Activated CD4-positive, alpha-beta T cell treated with anti-CD3 and anti-CD28 coated beads, Interleukin-10, Interleukin-2, amounts not matched to agents 100 ng/mL and 50 ng/mL, durations not matched to agents 16 hours and 8 hours (primary cell): ENCODE results near the gene SMAGP.
"Not testable (repeated sequence)": the region's sequence is repeated elsewhere in the genome, so short reads cannot be mapped to it uniquely, and the experiment has no call there.

ENCODE experiments used
- DNase-seq: peaks from one replicate; pipeline ENCODE4 v3.0.0-alpha.2; 2020

Gene SMAGP, protein sequence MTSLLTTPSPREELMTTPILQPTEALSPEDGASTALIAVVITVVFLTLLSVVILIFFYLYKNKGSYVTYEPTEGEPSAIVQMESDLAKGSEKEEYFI

DNA sequence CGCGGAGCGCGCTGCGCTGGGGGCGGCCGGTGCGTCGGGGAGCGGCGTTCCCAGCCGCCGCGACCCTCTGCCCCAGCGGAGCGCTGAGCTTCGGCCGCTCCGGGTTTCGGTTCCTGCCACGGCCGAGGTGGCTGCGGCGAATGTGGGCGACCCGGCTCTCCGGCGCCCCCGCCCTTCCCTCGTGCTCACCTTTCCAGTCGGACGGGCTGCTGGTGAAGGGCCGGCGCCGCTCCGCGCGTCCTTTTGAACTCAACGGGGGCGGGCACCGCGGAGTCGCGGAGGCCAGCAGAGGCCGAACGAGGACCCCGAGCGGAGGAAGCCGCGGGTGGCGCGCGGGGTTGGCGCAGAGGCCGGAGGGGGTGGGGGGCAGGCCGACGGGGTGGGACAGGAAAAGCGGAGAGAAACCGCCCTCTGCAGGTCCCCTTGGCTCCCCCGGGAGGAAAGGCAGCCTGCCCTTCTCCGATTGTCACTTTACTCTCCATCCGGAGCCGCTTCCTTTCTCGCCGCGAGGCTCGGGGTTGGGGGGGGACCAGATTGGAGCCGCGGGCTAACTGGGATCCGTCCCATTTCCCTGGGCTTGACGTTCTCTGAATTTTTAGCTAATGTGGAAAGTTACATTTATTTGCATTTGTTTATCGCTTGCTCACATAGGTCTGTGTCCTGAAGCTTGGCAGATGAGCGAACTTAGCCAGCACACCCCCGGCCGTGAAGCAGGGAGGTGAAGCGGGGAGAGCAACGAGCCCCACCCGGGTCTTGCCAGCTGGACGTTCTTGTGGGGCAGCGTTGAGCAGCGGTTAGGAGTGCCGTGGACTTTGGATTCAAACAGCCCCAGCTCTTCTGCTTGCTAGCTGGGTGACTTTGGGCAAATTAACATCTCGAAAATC, at the start of gene SMAGP:
Gene SMAGP, minus strand, starts transcription at position 349 of the 884 bp plus-strand sequence. CDS start 1,137 bp downstream, outside the sequence.
- peak; percentile 39 for DNase-seq

DNA sequence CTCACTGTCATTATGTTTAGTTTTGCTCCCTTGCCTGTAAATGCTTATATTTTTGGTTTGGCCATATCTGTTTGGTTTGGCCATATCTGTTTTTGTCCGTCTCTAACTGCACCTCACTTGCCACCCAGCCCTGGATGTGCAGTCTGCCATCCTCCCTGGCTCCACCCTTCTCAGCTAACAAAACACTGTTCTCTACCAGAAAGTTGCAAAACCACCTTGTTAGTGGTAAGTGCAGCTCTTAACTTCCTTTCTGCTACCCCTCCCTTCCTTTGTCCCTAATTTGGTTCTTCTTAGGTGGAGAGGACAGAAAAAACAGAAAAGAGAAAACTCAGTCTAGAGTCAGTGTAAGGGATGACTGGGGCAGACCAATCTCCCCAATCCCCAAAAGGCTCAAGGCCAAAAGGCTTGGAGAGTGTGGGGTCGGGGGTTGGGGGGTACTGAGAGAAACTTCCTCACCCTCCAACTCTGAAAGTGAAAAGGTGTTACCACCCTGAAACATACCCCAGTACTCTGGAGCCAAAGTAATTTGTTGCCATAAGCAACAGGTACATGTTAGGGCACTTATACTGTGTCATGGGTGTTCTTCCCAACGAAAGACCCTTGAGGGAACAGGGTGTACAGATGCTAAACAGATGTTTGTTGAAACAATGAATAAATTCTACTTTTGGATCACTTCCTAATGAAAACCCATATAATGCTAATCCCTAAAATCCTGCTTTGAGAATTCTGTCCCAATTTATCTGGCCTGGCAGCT, 48.8 kb upstream of the SMAGP start:
- peak; percentile 68 for DNase-seq

DNA sequence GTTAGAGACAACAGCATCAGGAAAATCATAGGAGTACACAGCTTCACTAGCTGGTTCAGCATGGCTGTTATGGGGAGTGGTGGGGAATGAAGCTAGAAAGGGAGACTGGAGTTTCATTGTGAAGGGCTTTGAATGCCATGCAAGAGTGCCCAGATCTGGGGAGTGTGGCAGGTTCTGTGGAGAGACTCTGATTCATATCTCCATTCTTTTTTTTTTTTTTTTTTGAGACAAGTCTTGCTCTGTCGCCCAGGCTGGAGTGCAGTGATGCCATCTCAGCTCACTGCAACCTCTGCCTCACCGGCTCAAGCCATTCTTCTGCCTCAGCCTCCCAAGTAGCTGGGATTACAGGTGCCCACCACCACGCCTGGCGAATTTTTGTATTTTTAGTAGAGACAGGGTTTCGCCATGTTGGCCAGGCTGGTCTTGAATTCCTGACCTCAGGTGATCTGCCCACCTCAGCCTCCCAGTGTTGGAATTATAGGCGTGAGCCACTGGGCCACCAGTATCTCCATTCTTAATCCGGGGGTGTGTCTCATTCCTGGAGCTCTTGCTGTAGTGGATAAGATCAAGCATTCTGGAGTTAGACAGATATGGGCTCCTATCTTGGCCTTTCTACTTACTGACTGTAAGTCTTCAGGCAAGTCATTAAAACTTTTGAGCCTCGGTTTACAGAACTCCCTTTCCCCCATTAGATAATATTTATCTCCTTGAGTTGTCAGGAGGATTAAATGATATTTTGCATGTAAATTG, 48.0 kb upstream of the SMAGP start:
- not testable (repeated sequence) for DNase-seq

DNA sequence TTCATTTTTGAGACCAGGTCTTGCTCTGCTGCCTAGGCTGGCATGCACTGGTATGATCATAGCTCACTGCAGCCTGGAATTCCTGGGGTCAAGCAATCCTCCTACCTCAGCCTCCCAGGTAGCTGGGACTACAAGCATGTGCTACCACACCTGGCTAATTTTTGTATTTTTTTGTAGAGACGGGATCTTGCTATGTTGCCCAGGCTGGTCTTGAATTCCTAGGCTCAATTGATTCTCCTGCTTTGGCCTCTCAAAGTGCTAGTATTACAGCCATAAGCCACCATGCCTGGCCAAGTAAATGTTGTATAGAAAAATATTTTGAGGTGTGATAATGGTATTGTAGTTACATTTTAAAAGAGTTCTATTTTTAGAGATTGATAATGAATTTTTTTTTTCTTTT, 41.2 kb upstream of the SMAGP start:
- DNase-seq, result no peak

DNA sequence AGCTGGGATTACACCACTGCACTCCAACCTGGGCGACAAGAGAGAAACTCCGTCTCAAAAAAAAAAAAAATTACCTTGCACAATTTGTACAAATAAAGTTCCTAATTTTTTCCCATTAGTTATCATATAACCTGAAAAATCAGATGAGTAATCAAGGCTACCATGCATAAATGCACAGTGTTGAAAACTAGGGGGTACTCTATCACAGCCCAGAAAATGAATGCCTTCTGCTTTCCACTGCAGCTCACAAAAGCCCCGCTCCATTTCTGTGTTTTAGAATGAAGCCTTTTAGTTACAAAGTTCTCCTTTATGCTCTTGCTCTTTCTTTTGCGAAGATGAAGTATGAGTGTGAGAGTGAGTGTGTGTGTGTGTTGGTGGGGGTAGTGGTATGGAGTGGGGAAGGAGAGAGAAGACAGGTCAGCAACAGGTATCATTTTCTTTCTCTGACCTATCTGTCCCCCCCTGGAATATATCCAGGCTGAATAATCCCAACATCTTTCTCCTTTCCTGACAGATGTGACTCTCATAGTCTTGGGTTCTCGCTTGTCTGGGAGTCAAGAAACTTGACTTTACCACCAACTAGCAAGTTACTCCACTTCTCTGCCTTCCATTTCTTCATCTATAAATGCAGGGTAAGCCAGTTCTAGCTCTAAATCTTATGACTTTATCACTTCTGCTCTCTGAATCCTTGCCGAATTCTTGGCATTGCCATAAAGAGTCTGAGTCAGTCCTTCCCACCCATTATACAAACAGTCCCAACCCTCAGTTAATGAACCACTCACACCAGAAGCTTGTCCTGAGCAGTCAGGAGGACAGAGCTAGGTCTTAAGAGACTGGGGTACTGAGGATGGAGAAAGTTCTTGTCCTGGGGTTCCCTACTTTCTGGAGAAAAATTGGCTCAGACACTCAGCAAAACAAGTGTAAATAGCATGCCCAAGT, 37.7 kb upstream of the SMAGP start:
- DNase-seq, result no peak

DNA sequence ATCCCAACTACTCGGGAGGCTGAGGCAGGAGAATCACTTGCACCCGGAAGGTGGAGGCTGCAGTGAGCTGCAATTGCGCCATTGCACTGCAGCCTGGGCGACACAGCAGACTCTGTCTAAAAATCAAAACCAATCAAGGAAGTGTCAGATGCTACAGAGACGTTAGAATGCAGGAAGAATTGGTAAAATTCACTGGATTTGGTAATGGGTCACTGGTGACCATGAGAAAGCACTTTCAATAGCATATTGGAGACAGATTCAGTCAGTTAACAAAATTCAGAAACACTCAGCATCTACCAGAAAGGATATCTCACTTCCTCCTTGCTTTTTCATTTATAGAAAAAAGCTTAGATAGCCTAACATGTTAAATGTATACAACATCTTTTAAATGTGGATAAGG, 36.3 kb upstream of the SMAGP start:
- no peak for DNase-seq

DNA sequence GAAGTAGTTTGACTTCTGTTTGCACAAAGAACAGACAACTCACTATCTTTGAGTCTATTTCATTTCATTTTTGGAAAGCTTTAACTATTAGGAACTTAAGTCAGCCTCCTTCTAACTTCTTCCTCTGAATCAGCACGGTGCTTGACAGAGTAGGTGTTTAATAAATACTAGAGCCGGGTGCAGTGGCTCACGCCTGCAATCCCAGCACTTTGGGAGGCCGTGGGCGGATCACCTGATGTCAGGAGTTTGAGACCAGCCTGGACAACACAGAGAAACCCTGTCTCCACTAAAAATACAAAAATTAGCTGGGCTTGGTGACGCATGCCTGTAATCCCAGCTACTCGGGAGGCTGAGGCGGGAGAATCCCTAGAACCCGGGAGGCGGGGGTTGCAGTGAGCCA, 30.6 kb upstream of the SMAGP start:
- DNase-seq, result not testable (repeated sequence)

DNA sequence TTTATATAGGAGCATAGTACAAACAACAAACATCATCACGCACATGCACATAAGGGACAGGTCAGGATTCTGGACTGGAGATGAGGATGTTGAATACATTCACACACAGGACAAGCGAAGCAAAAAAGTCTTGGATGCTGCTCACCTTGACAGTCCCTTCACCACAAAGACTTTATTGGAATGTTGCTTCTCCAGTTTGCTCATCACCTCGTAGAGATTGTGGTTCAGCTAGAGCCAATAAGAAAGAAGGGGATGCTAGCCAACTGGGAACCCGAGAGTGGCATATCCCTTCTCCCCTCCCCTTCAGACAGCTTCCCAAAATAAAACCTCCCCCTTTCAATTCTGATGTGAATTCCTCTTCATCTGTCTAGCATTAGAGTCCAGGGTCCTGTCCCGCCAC, 25.4 kb upstream of the SMAGP start:
- no peak for DNase-seq

DNA sequence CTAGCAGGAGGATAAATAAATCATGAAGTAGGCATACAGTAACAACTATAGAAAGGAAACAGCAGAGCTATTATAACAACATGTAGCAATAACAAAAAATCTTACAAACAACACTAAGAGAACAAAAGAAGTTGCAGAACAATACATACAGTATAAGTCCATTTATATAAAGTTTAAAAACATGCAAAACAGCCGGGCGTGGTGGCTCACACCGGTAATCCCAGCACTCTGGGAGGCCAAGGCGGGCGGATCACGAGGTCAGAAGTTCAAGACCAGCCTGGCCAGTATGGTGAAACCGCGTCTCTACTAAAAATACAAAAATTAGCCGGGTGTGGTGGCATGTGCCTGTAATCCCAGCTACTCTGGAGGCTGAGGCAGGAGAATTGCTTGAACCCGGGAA, 23.9 kb upstream of the SMAGP start:
- not testable (repeated sequence) for DNase-seq

DNA sequence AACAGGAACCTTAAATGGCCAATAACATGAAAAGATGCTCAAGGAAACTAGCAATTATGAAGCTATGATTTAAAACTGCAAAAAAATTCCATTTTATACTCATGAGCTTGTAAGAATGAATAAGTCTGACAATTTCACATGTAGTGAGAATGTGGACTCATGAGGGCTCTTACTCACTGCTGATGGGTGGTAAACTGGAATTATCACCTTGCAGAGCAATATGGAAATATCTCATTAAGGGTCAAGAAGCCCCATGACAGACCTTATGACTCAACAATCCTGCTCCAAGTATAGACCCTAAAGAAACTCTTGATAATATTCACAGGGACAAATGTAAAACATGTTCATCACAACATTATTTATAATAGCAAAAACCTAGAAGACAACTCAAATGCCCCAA, 23.5 kb upstream of the SMAGP start:
- no peak for DNase-seq

DNA sequence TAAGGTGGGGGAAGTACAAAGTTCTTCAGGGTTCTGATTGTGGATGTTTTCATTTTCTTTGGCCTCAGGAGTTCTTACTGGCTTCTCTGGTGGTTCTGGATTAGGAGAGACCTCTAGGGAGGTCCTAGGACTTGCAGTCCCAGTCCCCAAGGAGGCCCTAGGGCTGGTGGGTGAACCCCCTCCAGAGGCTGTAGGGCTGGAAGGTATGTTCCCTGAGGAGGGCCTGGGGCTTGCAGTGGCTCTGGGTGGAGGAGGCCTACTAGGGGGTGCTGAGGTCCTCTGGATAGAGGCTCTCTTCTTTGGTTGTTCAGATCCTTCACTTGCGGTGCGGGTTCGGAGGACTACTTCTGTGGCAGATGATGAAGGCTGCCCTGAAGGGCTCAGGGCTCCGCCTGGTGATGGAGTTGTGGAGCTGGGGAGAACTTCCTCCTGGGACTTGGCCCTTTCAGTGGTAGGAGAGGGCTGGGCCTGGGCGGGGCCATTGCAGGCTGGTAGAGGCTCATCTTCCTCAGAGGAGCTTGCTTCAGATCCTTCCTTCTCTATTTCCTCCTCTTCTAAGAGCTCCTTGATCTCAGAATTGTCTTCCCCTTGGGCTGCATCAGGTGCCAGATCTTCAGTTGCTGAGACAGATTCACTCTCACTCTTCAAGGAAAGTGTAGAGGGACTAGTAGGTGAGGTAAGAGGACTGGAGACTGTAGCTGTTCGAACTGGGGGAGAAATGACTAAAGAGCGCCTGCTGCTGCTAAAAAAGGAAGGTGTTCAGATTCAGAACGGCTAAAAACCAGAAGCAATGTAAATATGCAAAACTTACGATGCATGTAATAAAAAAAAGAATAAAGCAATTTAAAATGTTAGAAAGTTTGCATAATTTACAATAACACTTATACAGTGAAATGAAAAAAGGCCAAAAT, 21.6 kb upstream of the SMAGP start:
- DNase-seq, result not testable (repeated sequence)

DNA sequence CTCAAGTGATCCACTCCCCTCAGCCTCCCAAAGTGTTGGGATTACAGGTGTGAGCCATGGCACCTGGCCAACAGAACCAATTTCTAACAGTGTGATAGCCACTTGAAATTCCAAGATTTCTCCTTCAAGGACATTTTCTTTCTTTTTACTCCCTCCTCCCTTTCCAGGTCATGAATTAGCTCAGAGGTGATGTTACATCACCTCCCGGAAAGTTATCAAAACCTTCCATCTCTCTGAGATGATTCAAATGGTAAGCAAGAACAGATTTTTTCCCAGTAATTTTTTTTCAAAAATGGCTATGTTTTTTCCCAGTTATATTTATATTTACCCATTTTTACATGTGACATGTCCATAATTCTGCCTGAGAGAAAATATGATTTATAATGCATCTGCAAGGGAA, 15.6 kb upstream of the SMAGP start:
- DNase-seq, result no peak

DNA sequence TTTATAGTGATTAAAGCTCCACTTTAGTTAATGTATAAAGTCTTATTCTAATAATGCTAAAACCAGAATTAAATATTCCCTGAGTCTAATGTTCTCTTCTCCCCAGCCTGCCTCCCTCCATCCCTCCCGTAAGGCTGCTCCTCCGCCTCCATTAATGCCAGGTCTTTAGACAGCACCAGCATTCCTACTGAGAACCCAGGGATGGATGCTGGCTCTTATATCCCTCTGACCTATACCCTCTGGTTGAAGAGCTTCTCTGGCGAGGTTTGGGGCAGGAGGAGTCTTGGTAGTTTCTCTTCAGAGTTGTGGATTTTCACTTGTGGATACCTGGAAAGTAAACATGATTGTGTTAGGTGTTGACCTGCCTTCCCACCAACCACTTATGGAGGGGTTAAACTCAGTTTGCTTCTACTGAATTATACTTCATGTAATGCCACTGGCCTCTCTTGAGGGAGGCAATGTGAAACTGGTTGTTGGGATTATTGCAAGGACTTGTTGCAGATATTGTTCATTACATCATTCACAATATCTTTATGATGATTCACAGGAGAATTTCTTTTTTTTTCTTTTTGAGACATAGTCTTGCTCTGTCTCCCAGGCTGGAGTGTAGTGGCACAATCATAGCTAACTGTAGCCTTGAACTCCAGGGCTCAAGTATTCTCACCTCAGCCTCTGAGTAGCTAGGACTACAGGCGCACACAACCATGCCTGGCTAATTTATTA, 11.1 kb upstream of the SMAGP start:
- DNase-seq, result no peak

DNA sequence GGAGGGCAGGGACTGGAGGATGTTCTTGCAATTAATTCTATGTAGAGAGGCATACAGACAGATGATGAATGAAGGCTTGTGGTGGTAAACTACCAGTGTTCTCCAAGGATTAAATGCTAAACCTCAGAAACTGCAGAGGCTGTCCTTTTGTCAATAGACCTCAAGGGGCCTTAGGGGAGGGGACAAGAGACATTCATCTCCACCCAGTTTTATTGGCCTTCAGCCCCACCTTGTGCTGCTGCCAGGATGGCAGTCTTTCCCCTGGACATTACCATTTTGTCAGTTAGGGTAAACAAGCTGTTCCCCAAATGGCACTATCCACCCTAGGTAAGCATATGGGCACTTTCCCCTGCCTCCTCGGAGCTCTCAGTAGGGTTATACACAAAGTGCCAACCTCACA, 4.9 kb upstream of the SMAGP start:
- DNase-seq, result no peak

DNA sequence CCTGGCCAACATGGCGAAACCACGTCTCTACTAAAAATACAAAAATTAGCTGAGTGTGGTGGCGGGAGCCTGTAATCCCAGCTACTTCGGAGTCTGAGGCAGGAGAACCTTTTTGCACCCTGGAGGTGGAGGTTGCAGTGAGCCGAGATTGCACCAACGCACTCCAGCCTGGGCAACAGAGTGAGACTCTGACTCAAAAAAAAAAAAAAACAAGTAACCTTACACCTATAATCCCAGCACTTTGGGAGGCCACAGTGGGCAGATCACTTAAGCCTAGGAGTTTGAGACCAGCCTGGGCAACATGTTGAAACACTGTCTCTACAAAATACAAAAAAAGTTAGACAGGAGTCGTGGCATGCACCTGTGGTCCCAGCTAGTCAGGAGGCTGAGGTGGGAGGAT, 2.6 kb upstream of the SMAGP start:
- not testable (repeated sequence) for DNase-seq

DNA sequence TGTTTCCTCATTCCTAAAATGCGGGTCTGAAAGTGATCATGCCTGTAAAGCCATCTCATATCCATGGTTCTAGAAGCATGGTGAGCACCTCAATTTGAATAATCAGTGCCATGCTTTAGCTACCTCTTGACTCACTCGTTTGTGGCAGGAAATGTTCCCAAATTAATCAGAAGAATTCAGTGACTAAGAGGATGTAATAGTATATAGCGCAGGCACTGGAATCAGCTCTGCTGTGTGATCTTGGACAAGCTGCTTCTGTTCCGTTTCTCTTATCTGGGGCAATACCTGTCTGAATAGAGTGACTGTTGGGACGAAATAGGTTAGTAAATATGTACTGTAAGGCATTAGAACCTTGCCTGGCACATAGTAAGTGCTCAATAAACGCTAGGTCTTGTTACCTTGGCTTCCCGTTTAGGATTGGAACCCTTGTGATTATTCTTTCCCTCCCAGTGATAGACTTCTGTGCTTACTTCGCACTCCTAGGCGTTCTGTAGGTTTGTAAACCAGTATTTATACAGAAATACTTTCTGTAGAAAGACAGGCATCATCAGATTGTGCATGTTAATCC, 820 bp upstream of the SMAGP start:
- DNase-seq, result no peak

DNA sequence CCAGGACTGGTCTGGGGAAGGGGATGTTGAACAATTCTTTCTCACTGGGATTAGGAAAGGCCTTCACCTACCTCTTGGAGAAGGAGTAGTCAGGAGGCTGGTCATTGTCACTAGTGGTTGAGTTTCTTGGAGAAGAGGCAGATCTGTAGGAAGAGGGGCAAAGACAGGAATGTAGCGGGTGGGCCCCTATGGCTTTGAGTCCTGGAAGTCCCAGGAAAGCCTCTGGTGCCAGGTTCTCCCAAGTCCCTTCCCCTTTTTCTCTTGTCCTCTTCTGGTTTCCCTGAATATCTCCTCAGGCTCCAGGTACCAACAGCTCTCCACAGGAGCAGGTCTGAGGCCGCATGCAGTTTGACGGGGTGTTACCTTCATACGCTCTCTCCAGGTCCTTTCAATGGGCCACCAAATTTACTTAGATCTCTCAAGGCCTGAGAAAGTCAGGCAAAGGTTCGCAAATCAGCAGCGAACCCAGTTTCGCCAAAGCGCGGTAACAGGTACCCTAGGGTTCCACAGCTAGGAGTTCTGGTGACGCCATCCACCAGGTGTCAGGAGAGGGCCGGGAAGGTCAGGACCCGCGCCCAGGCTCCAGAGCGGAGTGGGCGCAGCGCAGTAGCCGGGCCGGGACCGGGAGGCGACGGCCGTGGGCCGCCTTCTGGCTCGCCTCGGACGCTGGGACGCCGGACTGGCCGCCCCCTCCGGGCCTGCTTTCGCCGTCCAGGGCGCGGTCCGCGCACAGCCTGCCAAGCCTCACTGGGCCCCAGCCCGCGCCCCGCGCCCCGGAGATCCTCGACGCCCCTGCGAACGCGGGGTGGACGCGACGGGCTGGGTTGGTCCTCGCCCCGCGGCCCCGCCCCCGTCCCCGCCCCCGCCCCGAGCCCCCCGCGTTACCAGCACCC, 795 bp downstream of the SMAGP start:
- DNase-seq, result peak; percentile 46

DNA sequence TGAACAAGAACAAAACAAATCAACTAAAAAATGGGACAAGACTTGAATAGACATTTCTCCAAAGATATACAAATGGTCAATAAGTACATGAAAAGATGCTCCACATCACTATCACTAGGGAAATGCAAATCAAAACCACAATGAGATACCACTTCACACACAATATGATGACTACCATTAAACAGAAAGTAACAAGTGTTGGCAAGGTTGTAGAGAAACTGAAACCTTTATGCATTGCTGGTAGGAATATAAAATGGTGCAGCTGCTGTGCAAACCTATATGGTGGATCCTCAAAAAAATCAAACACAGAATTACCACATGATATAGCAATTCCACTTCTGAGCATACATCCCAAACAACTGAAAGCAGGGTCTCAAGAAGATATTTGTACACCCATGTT, 5.2 kb downstream of the SMAGP start:
- DNase-seq, result peak; percentile 36

DNA sequence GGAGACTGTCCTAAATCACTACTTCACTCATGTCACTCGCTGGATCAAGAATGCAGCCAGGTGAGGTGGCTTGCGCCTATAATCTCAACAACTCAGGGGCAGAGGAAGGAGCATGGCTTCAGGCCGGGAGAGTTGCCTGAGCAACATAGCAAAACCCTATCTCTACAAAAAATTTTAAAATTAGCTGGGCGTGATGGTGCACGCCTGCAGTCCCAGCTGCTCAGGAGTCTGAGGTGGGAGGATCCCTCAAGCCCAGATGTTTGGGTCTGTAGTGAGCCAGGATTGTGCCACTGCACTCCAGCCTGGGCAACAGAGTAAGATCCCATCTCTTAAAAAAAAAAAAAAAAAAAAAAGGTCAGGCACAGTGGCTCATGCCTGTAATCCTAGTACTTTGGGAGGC, 5.9 kb downstream of the SMAGP start:
- DNase-seq, result no peak
